HepG2 (cell line): ENCODE results near the gene VPS11. TPM values are rescaled to one million over a fixed set of nuclear protein-coding genes. Genes with fewer than 3 reads are reported as not detected.

Experiments used
- ARHGAP35 ChIP-seq: sonication (generic); formaldehyde crosslinking; IDR thresholded peaks from 2 replicates; pipeline ENCODE4 v1.9.0; 2022; ENCODE audit warnings: mild to moderate bottlenecking, inconsistent platforms, moderate library complexity, missing genetic modification reagents, borderline replicate concordance
- ARID2 ChIP-seq: sonication (generic); formaldehyde crosslinking; IDR thresholded peaks from 2 replicates; pipeline ENCODE4 v1.8.1; 2022; ENCODE audit warnings: mild to moderate bottlenecking, missing genetic modification reagents, borderline replicate concordance
- ARID4A ChIP-seq: sonication (generic); formaldehyde crosslinking; IDR thresholded peaks from 2 replicates; pipeline ENCODE4 v1.5.0; 2020; ENCODE audit warnings: mild to moderate bottlenecking, missing genetic modification reagents, borderline replicate concordance
- HDAC2 ChIP-seq: sonication (generic); formaldehyde crosslinking; IDR thresholded peaks from 2 replicates; pipeline ENCODE4 v1.4.0; 2020; ENCODE audit warnings: missing genetic modification reagents
- RBM22 ChIP-seq: fragments of 200-400 bp; formaldehyde crosslinking; optimal IDR thresholded peaks from 2 replicates; pipeline ENCODE3; 2017; ENCODE audit warnings: mild to moderate bottlenecking, low read length, moderate library complexity
- SP2 ChIP-seq: sonication (generic); formaldehyde crosslinking; IDR thresholded peaks from 2 replicates; pipeline ENCODE4 v1.5.1; 2020; ENCODE audit warnings: mild to moderate bottlenecking, missing genetic modification reagents
- SYNCRIP ChIP-seq: fragments of 200-400 bp; formaldehyde crosslinking; IDR thresholded peaks from 2 replicates; pipeline ENCODE4 v1.6.1; 2018; ENCODE audit warnings: mild to moderate bottlenecking, low read depth, low read length; ENCODE audit not compliant: insufficient read depth
- THAP11 ChIP-seq: IDR thresholded peaks from 2 replicates; pipeline ENCODE4 v1.6.1; 2016; ENCODE audit warnings: missing biosample characterization, missing genetic modification reagents
- ZBTB20 ChIP-seq: sonication (generic); formaldehyde crosslinking; IDR thresholded peaks from 2 replicates; pipeline ENCODE4 v1.8.1; 2023; ENCODE audit warnings: missing genetic modification reagents, low read depth, mild to moderate bottlenecking, borderline replicate concordance
- ZBTB34 ChIP-seq: sonication (generic); formaldehyde crosslinking; IDR thresholded peaks from 2 replicates; pipeline ENCODE4 v1.8.0; 2022; ENCODE audit warnings: mild to moderate bottlenecking, missing genetic modification reagents
- ZBTB7B ChIP-seq: sonication (generic); formaldehyde crosslinking; IDR thresholded peaks from 2 replicates; pipeline ENCODE4 v1.4.0; 2020; ENCODE audit warnings: missing genetic modification reagents
- ZNF138 ChIP-seq: sonication (generic); formaldehyde crosslinking; IDR thresholded peaks from 2 replicates; pipeline ENCODE4 v1.5.0; 2020; ENCODE audit warnings: mild to moderate bottlenecking, low read depth, missing genetic modification reagents
- ZNF142 ChIP-seq: sonication (generic); formaldehyde crosslinking; IDR thresholded peaks from 2 replicates; pipeline ENCODE4 v1.4.0; 2020; ENCODE audit warnings: missing genetic modification reagents
- ZNF510 ChIP-seq: sonication (generic); formaldehyde crosslinking; IDR thresholded peaks from 2 replicates; pipeline ENCODE4 v1.4.0; 2020; ENCODE audit warnings: low read depth, mild to moderate bottlenecking, missing genetic modification reagents
- ZNF619 ChIP-seq: sonication (generic); formaldehyde crosslinking; IDR thresholded peaks from 2 replicates; pipeline ENCODE4 v1.4.0; 2020; ENCODE audit warnings: mild to moderate bottlenecking, missing genetic modification reagents
- polyA plus RNA-seq, 8 experiments: library from polyadenylated mRNA; depleted of rRNA in 3 of 8; stranded (reverse) in 7 of 8; unstranded in 1 of 8; fragments of >200 nt; fragmentation: Illumina TruSeq in 4 of 8; extraction: Trizol in 4 of 8; gene quantifications; 2 replicates each; pipeline versions ENCODE4 v1.2.1 to v1.2.3, GENCODE V29; 2011 to 2016; ENCODE audit warnings: low read depth in 4 of 8, missing spikeins in 1 of 8, mixed read lengths in 1 of 8; ENCODE audit not compliant: insufficient read depth in 1 of 8
- total RNA-seq, 5 experiments: library from RNA; depleted of rRNA; stranded (reverse); fragments of >200 nt; fragmentation: Illumina TruSeq; extraction: Trizol; gene quantifications; 2 replicates each; pipeline ENCODE4 v1.2.3, GENCODE V29; 2016; ENCODE audit warnings: low read depth in 1 of 5

VPS11 gene
- total and polyA plus RNA-seq, 2 of the 13 experiments (the other 11 are each of a cell fraction or from before 2014, with no cell fraction given): 13.7 to 21.6 TPM

GRCh38 chr11:119030329-119031047, 37.1 kb upstream of the VPS11 start, which contains the start of gene SLC37A4 (continued):
- TF ChIP-seq RBM22 (peak; percentile 30), ZNF138 (peak; percentile 90; the same call in 1 of the 2 replicates), SYNCRIP (no peak), ZBTB20 (CRISPR knock-in tag) (no peak; the same call in 1 of the 2 replicates), ARID2 (CRISPR knock-in tag) (peak; percentile 69; the same call in 1 of the 2 replicates), THAP11 (CRISPR knock-in tag) (peak; percentile 78), ZBTB7B (peak; percentile 33; the same call in 1 of the 2 replicates), ARID4A (peak; percentile 77; the same call in 1 of the 2 replicates), ZBTB34 (CRISPR knock-in tag) (no peak; the same call in 1 of the 2 replicates), ZNF142 (CRISPR knock-in tag) (peak; percentile 55; the same call in 1 of the 2 replicates), ARHGAP35 (CRISPR knock-in tag) (no peak), ZNF619 (peak; percentile 35; the same call in 1 of the 2 replicates), HDAC2 (CRISPR knock-in tag) (peak; percentile 79), ZNF510 (CRISPR knock-in tag) (0 out of 2 replicates have a peak, but pooled peaks have one; percentile 45), SP2 (CRISPR knock-in tag) (peak; percentile 46; the same call in 1 of the 2 replicates)
